Measurements from ENCODE around the gene NEAT1. TPM values are rescaled to one million over a fixed set of nuclear protein-coding genes. Genes with fewer than 3 reads are reported as not detected.
A peak's percentile ranks its signal among the peaks of the same experiment; 100 is the strongest.

The NEAT1 gene
- total RNA-seq, 1 experiment from 2014 or later: 37.8 TPM

- peak; percentile 97 for DNase-seq (ENCODE audit: low read depth)
These were observed 585 bp upstream of the NEAT1 start for GRCh38 chr11:65421794-65422632.

- DNase-seq (ENCODE audit: low read depth): peak; percentile 54
These were observed 1.1 kb downstream of the NEAT1 start for GRCh38 chr11:65423516-65424204.

- peak; percentile 68 for DNase-seq (ENCODE audit: low read depth)
These were observed 1.9 kb downstream of the NEAT1 start for GRCh38 chr11:65424205-65425104.

DNA sequence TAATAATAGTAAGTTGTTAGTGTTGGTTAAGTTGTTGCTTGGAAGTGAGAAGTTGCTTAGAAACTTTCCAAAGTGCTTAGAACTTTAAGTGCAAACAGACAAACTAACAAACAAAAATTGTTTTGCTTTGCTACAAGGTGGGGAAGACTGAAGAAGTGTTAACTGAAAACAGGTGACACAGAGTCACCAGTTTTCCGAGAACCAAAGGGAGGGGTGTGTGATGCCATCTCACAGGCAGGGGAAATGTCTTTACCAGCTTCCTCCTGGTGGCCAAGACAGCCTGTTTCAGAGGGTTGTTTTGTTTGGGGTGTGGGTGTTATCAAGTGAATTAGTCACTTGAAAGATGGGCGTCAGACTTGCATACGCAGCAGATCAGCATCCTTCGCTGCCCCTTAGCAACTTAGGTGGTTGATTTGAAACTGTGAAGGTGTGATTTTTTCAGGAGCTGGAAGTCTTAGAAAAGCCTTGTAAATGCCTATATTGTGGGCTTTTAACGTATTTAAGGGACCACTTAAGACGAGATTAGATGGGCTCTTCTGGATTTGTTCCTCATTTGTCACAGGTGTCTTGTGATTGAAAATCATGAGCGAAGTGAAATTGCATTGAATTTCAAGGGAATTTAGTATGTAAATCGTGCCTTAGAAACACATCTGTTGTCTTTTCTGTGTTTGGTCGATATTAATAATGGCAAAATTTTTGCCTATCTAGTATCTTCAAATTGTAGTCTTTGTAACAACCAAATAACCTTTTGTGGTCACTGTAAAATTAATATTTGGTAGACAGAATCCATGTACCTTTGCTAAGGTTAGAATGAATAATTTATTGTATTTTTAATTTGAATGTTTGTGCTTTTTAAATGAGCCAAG lies 2.7 kb downstream of the NEAT1 start:
- DNase-seq (ENCODE audit: low read depth): peak; percentile 85

DNA sequence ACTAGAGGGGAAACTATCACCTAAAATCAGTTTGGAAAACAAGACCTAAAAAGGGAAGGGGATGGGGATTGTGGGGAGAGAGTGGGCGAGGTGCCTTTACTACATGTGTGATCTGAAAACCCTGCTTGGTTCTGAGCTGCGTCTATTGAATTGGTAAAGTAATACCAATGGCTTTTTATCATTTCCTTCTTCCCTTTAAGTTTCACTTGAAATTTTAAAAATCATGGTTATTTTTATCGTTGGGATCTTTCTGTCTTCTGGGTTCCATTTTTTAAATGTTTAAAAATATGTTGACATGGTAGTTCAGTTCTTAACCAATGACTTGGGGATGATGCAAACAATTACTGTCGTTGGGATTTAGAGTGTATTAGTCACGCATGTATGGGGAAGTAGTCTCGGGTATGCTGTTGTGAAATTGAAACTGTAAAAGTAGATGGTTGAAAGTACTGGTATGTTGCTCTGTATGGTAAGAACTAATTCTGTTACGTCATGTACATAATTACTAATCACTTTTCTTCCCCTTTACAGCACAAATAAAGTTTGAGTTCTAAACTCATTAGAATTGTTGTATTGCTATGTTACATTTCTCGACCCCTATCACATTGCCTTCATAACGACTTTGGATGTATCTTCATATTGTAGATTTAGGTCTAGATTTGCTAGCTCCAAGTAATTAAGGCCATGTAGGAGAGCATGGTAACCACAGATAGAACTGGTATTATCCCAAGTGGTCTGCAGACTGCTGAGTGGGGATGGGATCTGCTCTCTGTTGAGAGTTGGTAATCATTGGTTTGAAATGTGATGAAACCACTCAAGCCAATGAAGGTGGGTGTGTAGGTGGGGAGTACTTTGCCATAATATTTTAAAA lies 3.6 kb downstream of the NEAT1 start:
- DNase-seq (ENCODE audit: low read depth): peak; percentile 82

GRCh38 chr11:65426839-65427690 lies 4.5 kb downstream of the NEAT1 start:
- peak; percentile 64 for DNase-seq (ENCODE audit: low read depth)

- DNase-seq (ENCODE audit: low read depth): peak; percentile 85
These were observed 5.3 kb downstream of the NEAT1 start for GRCh38 chr11:65427691-65428577.

DNA sequence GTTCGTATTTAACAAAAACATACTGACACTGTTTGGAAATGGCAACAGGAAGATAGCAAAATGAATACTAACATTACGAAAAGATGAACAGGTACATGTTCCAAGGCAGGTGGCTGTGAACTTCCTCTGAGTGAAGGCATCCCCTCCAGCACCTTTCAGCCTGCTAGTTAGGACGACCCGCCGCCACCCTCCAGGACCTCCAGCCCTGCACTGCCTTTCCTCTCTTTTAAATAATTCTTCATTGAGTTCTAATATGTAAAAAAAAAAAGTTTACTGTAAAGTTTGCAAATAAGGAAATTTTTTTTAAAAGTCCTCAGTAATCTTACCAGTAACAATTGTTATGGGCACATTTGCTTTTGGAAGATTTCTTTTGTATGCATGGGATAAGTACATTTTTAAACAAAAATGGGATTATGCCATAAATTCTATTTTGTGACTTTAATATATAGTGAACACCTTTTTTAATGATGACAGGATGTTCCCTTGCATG lies 6.0 kb downstream of the NEAT1 start:
- DNase-seq (ENCODE audit: low read depth): no peak

DNA sequence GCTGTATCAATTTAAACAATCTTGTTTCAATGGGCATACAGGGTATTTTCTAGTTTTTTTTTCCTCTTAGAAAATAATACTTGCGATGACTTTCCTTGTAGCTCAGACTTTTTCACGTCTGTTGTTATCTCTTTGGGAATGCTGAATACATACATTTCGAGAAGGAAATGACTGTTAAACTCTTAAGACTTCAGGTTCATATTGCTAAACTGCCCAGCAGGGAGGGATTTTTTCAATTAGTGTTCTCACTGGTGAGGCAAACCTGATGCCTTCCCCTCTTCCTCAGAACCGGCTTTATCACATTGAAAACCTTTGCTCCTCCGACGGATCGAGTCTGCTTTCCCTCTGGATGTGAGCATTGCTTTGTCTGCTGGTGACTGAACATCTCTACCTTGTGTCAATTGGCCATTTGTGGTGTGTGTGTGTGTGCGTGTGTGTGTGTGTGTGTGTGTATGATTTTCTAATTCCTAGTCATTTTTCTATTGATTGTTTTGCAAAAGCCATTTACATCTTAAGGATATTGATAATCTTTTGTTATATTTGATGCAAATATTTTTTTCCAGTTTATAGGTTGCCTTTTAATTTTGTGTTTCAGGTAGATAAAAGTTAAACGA lies 6.6 kb downstream of the NEAT1 start:
- peak; percentile 79 for DNase-seq (ENCODE audit: low read depth)

DNA sequence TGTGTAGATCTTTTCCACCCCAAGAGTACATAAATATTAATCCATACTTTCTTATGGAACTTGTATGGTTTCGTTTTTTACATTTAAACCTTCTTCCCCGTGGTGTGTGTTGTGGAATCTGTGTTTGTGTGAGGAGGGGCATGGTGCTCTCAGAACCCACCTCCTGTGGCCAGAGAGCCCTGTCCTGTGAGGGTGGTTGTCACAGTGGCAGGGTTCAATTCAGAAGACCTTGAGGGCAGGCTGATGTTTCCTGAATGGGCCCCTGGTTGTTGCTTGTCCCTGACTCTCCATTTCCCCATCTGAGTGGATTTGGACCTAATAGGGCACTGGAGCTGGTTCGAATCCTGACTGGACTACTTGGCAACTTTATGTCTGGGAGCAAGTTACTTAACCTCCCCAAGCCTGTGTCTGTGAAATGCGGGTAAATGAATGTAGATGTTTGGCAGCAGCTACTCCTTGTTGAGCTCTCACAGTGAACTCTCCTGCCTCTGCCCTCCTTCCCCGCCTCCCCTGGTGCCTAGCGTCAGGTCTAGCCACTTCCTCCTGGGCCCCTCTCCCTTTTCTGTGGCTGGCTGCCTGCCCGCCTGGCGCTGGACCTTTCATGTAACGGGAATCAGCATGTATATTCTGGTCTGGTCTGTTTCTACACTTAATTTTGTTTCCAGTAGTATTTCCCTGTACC lies 7.3 kb downstream of the NEAT1 start:
- DNase-seq (ENCODE audit: low read depth): peak; percentile 81

DNA sequence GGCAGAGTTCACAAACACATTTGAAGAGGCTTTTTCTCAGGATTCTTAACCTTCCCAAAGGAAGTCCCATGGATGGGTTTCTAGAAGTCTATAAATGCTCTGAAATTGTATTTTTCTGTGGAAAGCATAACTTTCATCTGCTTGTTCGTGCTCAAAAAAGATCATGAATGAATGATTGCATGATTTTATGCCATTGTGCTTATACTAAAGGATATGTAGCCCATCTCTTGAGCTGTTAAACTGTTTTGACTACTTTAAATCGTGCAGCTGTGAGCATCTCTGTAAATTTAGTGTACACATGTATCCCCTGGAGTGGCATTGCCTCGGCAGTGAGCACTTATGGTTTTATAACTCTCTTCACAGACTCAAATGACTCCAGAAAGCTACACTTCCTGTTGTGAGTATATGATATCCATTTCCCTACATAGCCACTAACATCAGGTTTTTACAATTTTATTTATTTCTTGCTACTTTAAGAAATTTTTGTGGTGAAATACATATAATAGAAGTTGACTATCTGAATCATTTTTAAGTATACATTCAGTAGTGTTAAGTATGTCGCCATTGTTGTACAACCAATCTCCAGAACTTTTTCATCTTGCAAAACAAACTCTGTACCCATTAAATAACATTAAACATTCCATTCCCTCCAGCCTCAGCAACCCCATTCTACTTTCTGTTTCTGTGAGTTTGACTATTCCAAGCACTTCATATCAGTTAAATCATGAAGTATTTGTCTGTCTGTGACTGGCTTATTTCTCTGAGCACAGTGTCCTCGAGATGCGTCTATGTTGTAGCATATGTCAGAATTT lies 8.0 kb downstream of the NEAT1 start:
- peak; percentile 76 for DNase-seq (ENCODE audit: low read depth)

GRCh38 chr11:65431451-65432099 lies 9.0 kb downstream of the NEAT1 start:
- DNase-seq (ENCODE audit: low read depth): peak; percentile 61

DNA sequence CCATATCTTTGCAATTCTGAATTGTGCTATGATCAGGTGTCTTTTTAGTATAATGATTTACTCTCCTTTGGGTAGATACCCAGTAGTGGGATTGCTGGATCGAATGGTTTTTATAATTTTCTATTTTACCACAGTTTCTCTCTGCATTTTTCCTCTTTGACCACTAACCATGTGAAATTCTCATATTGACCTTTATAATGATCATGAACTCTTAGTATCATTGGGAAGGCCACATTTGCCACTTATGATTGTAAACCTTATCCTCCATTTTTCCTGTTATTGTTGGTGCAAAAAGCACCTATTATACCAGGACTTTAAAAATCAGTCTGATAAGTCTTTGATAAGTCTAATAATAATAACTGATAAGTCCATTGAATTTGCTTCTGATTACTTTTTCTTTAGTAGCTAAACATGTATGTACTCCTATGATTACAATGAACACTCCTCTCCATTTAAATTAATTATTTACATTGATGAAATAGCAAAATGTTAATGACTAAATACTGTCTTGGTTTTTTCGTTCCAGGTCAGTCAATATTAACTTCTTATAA lies 9.6 kb downstream of the NEAT1 start:
- DNase-seq (ENCODE audit: low read depth): peak; percentile 34

- peak; percentile 70 for DNase-seq (ENCODE audit: low read depth)
These were observed 10.3 kb downstream of the NEAT1 start for GRCh38 chr11:65432686-65433582.

Data from LHCN-M2 (cell line).